DMS 273 (cell line): ENCODE data around the gene HYOU1.
"Not testable (repeated sequence)": the region's sequence is repeated elsewhere in the genome, so short reads cannot be mapped to it uniquely, and the experiment has no call there.

Source experiments
- DNase-seq: peaks from one replicate; lab custom pipeline; 2025; ENCODE audit not compliant: unreplicated experiment; lab: John Stamatoyannopoulos, UW

HYOU1 gene

DNA sequence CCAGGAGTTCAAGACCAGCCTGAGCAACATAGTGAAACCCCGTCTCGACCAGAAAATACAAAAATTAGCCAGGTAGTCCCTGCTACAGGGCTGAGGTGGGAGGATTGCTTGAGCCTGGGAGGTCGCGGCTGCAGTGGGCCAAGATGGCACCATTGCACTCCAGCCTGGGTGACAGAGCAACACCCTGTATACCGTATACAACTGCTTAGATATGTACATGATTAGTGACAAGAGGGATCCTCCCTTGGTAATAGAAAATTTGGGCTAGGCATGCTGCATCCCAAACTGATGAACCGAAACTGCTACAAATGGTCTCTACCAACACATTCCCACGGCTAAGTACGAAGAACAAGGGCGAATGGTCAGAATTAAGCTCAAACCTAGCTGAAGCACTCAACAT, 14.1 kb downstream of the HYOU1 start:
- no peak for DNase-seq

DNA sequence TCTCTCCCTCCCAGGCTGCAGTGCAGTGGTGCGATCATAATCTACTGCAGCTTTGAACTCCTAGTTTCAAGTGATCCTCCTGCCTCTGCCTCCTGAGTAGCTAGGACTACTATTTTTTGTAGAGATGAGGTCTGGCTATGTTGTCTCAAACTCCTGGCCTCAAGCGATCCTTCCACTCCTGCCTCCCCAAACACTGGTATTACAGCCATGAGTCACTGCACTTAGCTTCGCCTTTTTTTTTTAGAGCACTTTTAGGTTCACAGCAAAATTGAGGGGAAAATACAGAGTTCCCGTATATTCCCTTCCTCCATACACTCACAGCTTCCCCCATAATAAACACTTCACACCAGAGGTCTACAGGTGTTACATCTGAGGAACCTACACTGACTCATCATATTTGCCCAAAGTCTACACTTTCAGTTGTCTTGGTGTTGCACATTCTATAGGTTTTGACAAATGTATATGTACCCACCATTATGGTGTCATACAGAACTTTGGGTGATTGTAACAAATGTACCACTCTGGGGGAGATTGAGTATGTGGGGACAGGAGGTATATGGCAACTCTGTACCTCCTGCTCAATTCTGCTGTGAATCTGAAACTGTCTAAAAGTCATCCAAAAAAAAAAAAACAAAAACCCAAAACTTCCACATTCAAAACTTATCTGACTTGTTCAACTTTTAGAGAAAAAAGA, 15.0 kb downstream of the HYOU1 start:
- no peak for DNase-seq

DNA sequence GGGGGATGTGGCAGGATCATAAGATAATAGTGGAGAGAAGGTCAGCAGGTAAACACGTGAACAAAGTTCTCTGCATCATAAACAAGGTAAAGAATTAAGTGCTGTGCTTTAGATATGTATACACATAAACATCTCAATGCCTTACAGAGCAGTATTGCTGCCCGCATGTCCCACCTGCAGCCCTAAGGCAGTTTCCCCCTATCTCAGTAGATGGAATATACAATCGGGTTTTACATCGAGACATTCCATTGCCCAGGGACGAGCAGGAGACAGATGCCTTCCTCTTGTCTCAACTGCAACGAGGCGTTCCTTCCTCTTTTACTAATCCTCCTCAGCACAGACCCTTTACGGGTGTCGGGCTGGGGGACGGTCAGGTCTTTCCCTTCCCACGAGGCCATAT, 17.5 kb downstream of the HYOU1 start:
- not testable (repeated sequence) for DNase-seq

DNA sequence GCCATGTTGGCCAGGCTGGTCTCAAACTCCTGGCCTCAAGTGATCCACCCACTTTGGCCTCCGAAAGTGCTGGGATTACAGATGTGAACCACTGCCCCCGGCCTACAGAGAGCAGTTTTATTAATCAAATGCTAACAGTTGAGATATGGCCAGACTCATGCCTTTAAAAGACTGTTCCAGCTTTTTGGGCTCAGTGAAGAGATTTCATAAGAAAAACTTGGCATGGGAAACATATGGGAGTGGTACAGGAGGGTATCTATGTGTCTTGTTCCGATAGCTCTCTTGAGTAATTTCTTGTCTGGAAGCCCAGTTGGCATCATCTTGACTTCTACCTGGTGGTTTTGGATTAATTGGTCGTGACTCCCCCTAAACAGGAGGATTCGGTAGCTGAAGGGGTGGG, 18.1 kb downstream of the HYOU1 start:
- no peak for DNase-seq

DNA sequence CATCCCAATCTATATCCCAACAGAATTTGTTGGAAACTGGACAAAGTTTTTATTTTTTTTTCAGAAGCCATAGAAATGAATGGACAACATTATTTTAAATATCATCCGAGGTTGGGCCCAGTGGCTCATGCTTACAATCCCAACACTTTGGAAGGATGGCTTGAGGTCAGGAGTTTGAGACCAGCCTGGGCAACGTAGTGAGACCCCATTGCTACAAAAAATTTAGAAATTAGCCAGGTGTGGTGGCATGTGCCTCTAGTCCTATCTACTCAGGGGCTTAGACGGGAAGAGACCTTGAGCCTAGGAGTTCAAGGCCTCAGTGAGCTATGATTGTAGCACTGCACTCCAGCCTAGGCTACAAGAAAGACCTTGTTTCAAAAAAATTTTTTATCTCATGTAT, 22.2 kb downstream of the HYOU1 start:
- DNase-seq: no peak

DNA sequence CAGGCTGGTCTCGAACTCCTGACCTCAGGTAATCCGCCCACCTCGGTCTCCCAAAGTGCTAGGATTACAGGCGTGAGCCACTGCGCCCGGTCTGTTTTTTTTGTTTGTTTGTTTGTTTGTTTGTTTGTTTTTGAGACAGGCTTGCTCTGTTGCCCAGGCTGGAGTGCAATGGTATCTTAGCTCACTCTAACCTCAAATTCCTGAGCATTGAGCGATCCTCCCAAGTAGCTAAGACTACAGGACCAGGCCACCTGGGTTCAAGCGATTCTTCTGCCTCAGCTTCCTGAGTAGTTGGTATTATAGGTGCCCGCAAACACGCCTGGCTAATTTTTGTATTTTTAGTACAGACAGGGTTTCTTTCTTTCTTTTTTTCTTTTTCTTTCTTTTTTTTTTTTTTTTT, 23.6 kb downstream of the HYOU1 start:
- DNase-seq: not testable (repeated sequence)

DNA sequence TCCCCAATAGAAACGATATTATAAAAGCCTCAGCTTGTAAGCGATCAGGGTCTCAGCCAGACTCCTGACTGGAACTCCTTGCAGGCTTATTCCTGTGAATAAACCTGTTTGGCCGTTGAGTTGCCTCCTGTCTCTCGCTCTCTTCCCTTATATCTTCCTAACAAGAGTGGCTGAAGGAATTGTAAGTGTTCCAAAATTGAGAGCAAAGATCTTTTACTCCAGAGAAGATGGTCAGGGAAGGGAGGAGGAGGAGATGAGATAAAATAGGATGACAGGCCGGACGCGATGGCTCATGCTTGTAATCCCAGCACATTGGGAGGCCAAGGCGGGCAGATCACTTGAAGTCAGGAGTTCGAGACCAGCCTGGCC, 25.1 kb downstream of the HYOU1 start:
- DNase-seq: no peak

DNA sequence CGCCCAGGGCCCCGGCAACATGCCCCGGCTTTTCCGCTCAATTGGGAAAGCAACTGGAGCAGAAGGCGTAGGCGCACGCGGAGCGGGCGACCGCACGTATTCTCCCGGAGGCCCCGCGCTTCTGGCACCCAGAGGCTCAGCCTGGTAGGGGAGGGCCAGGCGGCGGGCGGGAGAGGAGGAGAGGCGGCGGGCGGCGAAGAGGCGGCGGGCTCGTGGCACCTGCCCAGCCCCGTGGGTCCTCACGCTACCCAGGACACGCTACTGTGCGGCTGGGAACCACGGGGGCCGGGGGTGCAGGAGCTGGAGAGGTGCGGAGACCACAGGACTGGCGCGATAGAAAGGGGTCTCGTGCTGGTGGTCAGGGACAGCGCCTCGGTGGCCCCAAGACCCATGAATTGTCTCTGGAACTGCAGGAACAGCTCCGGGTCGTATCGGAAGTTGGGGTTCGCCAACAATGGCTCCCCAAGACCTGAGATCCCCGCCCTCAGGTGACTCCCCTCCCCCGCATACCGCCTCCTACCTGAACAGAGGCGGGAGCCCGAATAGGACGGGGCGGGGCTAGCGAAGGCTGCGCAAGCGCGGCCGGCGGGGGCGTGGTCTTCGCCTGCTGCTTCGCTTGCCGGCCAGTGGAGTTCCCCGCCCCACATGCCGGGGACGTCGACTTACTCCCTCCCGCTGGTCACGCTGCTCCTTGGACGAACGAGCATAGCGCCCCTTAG, 26.5 kb downstream of the HYOU1 start, which contains the start of gene SLC37A4:
SLC37A4 (minus strand) TSS at position 549 of the 719 bp plus-strand sequence.
- DNase-seq: peak; percentile 98

DNA sequence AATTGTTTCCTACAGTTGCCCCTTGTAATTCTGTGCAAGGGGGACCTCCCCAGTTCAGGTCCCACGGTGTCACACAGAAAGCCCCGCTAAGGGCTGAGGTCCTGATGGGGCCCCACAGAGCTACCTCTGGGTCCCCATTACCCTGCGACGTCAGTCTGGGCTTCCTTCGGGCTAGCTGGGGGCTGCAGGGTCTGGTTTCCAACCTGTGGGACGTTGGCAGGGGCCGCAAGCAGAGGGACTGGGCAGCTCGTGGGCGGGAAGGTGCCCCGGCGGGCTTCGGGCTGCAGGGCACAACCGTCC, 27.0 kb downstream of the HYOU1 start:
- DNase-seq: no peak

DNA sequence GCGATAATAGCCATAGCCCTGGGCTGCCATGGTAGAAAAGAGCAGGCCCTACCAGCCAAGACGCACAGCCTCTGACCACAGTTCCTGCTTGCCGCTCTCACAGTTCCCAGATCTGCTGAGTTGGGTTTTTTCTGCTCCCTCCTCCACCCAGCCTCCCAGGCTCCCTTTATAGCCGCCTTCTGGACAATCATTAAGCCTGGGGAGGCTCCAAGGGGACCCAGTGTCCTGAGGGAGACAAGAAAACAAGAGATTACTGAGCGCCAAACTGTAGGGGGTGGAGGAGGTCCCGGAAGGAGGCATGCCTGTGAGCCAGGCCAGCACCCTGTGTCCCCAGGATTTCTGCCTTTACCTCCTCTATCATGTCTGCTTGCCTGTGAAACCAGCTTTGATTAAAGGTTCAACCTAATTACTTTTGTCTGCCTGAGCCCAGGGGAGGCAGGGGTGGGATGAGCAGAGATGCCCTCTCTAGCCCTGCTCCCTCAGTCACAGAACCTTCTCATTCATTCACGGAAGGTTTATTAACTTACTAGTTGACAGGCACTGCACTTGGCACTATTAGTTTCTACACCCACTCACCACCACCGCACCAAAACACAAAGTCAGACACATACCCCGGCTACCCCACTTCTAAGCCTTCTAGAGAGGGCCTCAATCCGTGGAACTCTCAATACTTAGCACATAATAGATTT, 27.5 kb downstream of the HYOU1 start:
- no peak for DNase-seq

DNA sequence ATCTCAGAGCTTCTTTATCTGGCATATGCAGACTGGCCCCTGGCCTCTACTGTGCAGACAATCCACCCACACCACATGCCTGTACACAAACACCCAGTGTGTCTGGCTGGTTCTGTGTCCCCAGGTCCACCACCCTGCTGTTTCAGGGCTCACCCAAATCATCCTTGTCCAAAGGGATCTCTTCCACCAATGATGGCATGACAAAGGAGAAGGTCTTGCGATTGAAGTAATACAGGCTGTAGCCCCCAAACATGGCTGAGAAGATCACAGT, 28.0 kb downstream of the HYOU1 start:
- no peak for DNase-seq

DNA sequence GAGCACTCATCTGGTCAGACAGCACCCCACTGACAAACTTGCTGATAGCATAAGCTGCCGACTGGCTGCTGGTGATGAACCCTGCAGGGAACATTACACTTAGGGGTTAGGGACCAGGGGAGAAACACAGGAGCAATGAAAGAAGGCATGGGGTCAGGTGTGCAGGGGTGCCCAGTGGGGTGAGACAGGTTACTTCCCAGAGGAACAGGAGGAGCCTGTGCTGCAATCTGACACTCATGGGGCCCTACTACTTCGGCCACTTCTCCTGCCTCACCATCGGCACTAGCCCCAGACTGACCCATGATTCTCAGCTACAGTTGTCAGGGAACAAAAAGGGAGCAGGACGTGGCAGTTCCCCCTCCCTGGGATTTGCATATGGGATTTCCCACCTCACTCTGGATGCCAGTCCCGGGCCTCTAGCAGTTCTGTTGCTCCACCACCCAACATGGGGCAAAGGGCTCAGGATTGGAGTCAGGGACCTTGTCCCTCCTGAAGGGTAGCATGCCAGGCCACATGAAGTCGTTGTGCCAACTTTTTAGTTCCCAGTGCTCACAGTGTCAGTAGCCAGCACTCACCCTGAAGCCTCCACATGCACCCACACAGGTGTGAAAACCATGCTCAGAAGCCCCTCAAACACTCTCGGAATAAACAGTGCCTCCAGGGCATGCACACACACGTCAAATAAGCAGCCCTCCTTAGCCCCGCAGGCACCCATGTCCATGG, 28.5 kb downstream of the HYOU1 start:
- no peak for DNase-seq

DNA sequence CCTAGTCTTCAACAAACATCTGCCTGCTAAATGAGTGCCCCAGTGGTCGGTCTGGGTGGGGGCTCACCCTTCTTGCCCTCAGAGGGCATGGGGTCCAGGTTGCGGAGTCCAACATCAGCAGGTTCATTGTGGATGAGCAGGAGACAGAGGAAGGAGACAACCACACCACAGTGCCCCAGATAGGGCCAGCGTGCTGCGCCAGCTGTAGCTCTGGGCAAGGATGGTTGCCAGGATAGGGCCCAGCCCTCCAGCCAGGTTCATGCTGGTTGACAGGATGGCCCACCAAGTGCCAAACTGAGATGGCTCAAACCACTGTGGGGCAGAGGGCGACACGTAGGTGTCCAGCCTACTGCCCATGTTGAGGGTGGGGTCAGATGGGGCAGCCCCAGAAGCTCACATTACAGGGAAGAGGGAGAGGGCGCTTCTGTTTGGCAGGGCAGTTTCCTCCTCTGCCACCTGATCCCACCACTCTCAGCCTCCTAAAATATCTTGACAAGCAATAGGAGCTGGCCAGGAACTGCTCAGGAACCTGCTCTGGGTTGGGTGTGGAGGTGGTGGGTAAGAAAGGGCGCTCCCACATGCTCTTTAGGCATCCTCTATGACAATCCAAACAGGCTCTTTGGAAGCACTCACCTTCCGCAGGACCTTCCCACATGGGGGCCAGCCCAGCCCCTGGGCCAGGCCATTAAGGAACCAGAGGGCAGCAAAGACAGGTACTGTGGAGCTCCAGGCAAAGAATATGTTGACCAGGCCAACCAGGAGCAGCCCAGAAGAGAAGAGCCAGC, 29.3 kb downstream of the HYOU1 start:
- DNase-seq: no peak

DNA sequence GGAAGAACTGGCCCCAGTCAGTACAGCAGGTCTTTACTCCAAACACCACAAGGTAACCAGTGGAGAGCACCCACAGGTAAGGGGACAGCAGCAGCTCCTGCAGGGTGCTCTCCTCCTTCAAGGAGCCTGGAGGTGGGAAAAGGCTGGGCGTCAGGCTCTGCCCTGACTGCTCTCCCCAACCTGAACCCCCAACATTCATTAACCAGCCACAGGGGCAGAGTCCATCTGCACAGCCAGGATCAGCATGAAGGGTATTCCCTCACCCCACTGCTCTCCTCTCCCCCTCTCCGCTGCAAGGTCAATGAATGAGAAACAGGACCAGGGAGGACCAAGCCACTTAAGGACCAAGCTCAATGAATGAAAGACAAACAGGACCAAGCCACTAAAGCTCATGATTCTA, 30.0 kb downstream of the HYOU1 start:
- no peak for DNase-seq

DNA sequence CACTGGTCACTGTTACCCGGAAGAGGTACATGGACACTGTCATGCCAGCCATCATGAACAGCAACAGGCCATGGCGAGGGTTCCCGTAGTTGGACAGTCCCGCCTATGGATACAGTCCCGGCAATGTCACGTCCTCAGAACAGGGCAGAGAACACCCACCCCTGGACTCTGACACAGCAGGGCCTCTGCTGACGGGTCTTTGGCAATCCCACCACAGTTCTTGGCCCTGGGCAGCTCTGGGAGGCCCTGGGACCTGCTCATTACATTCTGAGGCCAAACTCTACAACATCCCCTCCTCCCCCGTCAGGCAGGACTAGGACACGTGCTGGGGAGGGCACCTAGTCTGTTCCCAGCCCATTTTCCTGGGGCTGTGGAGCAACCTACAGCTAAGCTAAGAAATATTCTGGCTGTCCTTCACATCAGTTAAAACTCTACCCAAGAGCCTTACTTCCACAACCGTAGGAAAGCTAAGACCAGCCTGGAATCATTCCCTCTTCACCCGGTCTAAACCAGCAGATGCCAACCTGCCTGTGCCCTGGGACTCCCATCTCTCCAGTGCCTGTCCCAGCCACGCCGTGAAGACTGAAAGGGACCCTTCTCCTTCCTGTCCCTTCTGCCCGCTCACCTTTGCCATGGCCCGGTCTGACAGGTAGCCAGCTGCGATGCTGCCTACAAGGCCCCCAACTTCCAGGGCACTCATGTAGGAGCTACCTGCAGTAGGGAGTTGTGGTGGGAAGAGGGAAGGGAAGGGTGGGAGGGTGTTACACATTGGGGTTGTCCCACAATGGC, 30.8 kb downstream of the HYOU1 start:
- DNase-seq: no peak

DNA sequence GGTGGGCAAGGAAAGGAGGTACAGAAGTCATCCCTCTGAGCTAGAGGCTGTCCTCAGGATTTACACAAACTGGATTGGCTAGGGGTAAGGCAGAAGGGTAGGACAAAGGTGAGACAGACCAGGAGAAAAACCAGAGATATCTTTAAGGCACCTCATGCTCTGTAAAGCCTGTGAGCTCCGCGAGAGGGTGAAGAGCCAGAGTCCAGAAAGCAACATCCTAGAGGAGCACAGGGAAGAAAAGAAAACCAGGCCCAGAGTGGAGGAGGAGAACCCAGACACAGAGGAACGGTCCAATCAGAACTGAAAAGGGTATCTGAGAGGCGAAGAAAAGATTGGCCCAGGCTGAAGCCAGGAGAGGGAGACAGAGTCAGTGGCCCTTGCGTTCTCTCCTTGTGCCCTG, 31.5 kb downstream of the HYOU1 start:
- no peak for DNase-seq

DNA sequence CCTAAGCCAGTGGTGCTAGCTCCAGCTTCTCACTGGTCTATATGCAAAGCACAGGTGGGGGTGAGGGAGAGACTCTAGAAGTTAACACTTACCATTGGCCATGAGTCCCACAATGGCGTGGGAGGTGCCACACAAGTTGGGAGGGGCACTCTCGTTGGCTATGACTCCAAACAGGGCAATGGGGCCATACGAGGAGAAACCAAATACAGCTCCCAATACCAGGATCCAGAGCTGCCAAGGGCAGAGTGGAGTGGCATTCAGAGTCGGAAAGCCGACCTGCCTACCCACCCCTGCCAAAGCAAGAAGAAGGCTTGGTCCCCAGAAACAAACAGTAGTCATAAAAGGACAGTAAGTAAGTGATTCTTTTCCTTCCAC, 31.9 kb downstream of the HYOU1 start:
- no peak for DNase-seq

DNA sequence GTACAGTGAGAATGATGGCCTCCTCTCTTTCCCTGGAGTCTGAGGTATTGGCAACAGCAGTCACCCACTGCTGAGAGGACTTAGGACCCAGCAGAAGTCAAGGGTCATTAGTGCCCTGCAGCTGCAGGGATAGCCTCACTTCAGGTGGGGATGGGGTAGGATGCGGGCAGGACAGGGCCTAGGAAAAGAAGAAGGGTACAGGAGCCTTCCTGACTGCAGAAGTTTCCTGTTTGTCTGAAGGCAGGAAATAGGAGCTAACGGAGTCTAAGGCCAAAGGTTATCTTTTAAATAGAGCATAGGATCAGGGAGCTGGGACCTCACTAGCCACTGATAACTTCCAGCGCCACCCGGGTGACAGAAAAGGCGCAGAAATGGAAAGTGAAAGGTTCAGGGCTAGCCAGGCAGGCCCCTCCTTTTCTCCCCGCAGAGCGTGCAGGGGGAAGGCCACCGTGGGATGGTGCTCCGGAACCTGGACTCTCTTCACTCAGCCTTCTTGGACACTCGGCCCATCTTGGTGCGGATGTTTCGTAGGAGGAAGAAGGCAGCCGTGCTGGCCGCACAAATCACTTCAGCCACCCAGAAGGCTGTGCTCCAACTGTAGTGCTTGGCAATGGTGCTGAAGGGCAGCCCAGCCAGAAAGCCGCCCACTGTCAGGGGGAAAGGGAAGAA, 32.4 kb downstream of the HYOU1 start:
- no peak for DNase-seq

DNA sequence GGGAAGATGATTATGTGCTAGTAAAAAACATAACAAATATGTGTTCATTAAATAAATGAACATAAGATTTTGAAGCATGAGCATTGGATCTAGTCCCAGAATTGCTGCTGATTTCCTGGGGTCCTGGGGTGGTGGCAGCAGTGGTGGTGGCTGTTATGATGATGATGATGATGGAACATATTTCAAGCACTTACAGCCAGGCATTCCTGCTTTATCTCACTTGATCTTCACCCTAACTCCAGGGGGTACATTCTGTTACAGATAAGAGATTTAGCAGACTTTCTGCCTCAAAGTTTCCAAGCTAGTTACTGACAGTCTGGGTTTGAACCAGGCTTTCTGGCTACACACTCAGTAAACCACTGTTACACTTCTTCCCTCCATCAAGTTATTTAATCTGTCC, 33.3 kb downstream of the HYOU1 start:
- no peak for DNase-seq

DNA sequence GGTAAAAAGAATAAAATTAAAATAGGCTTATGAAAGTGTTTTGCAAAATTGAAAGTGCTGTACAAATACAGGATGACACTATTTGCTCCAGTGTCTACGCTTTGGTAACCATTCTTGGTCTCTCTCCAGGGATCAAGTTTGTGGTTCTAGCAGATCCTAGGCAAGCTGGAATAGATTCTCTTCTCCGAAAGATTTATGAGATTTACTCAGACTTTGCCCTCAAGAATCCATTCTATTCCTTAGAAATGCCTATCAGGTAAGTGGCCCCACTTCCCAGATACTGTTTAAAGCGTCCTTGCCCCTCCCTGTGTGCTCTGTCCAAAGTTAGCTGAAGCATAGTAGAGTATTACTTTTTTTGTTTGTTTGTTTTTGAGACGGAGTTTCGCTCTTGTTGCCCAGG, 35.4 kb downstream of the HYOU1 start:
- DNase-seq: no peak
